Stomach (tissue), 4 donors: Measurements from ENCODE around the gene TFEB.

ENCODE experiments used
- EP300 ChIP-seq: sonication (generic); formaldehyde crosslinking; IDR thresholded peaks from one replicate; pipeline ENCODE4 v1.6.1; 2017; ENCODE audit warnings: antibody characterized with exemption
- POLR2AphosphoS5 ChIP-seq, 3 donors: sonication (generic); formaldehyde crosslinking; IDR thresholded peaks; one replicate each; pipeline ENCODE4 v1.6.1; 2016; ENCODE audit warnings: antibody characterized with exemption in 3 of 3

DNA sequence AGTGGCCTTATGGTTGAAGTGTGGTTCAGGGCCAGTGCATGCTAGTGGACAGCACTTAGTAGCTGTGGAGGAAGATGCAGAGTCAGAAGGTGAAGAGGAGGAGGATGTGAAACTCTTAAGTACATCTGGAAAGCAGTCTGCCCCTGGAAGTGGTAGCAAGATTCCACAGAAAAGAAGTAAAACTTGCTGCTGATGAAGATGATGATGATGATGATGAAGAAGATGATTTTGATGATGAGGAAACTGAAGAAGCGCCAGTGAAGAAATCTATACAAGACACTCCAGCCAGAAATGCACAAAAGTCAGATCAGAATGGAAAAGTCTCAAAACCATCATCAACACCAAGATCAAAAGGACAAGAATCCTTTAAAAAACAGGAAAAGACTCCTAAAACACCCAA lies 68.2 kb downstream of the TFEB start:
- no peak for TF ChIP-seq POLR2AphosphoS5 (IDR thresholded peaks at IDR 0.05)
- TF ChIP-seq EP300, result no peak
